Vagina (tissue), 2 donors: ENCODE data around the gene SCARB1.

ENCODE experiments used
- POLR2A ChIP-seq, 2 donors: fragments of 450-650 bp; IDR thresholded peaks; one replicate each; pipeline ENCODE4 v1.6.1; 2017; ENCODE audit warnings: antibody characterized with exemption in 2 of 2, mild to moderate bottlenecking in 2 of 2, moderate library complexity in 2 of 2
- TF ChIP-seq, protein P1 (sequence below), 3 experiments: fragments of 450-650 bp in 2 of 3; fragments of 200-600 bp in 1 of 3; sonication (generic) in 1 of 3; IDR thresholded peaks; one replicate each; pipeline ENCODE4 v1.5.1; 2017 to 2019; ENCODE audit warnings: antibody characterized with exemption in 3 of 3, mild to moderate bottlenecking in 2 of 3, moderate library complexity in 2 of 3

DNA sequence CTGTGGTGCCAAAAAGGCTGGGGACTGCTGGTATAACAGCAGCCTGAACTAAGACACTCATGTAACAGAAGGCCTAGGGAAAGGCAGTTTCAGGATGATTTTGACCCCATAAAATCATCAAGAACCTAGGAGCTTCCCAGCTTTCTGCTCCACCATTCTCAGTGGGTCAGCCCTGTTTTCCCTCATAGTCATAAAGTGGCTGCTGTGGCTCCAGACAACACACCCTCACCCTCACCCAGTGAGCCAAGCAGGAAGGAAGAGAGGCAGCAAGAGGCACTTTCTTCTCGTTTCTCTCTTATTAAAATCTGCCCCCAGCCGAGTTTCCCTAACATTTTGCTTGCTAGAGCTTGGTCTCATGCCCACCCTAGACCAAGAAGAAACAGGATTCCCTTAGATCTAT, 131.8 kb downstream of the SCARB1 start:
- TF ChIP-seq POLR2A (IDR thresholded peaks at IDR 0.05): no peak
- TF ChIP-seq, protein P1, sequence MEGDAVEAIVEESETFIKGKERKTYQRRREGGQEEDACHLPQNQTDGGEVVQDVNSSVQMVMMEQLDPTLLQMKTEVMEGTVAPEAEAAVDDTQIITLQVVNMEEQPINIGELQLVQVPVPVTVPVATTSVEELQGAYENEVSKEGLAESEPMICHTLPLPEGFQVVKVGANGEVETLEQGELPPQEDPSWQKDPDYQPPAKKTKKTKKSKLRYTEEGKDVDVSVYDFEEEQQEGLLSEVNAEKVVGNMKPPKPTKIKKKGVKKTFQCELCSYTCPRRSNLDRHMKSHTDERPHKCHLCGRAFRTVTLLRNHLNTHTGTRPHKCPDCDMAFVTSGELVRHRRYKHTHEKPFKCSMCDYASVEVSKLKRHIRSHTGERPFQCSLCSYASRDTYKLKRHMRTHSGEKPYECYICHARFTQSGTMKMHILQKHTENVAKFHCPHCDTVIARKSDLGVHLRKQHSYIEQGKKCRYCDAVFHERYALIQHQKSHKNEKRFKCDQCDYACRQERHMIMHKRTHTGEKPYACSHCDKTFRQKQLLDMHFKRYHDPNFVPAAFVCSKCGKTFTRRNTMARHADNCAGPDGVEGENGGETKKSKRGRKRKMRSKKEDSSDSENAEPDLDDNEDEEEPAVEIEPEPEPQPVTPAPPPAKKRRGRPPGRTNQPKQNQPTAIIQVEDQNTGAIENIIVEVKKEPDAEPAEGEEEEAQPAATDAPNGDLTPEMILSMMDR (IDR thresholded peaks at IDR 0.05): no peak
